NCI-H2227 (cell line): ENCODE measurements around the gene XYLT1.

Source experiments
- DNase-seq: peaks from one replicate; lab custom pipeline; 2025; ENCODE audit not compliant: unreplicated experiment; lab: John Stamatoyannopoulos, UW

XYLT1 gene

DNA sequence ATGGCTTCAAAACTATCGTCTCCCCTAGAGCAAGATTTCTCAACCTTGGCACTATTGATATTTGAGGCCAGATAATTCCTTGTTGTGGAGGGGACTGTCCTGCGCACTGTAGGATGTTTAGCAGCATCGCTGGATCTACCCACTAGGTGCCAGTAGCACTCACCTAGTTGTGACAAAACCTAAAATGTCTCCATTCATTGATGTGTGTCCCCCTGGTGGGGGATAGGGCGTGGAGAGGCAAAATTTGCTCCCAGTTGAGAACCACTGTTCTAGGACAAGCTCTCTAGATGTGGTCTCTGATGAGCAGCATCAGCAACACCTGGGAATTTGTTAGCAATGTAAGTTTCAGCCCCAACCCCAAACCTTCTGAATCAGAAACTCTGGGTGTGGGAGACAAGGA is 259.0 kb downstream of the XYLT1 start:
- DNase-seq = no peak

DNA sequence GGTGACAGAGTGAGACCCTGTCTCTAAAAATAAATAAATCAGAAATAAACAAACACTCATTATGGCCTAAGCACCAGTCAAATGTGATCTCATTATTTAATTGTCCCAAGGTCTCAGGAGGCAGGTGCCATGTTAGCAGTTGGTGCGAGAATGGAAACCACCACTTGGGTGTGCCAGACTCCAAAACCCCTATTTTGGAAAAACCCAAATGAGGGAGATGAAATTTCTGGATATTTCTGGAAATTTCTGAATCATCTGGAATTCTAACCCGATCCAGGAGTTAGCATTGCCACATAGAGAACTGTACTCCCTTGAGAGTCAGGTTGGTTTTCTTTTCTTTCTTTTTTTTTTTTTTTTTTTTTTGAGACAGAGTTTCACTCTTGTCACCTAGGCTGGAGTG is 264.0 kb downstream of the XYLT1 start:
- DNase-seq = no peak

DNA sequence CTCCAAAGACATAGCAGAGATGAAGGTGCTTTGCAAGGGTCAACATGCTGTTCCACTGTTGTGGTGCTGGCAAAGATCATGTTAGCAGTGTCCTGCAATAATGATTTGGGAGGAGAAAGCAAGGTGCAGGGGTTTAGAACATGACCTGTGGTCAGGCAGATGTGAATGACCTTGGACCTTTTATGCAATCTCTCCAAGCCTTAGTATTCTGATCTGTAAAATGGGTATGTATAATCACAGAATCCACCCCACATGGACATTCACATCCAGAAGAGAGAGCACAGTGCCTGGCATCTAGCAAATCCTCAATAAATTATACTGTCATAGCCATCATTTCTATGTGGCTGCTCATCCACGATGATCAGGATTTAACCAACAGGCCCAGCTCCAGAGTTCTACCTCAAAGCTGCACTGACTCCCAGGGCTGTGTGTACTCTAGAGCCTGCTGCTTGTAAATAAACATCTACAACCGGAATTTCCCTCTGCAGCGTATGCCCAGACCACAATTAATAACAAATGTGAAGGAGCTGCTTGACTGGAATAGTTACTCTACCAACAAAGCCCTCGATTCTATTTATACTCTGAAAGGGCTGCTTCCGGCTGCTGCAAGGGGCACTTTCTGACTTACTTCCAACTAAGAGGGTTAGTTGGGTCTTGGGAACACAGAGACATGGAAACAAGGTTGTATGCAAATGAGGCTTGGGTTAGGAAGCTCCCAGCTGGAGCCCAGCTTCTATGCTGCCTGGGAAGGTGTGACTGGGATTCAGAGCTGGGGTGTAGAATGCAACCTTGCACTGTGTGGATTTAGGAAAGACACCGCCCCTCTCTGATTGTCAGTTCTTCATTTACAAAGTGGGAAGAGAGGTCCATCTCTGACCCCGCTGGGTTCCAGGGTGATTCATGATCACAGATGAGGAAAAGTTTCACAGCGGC is 265.2 kb downstream of the XYLT1 start:
- peak; percentile 13 for DNase-seq

DNA sequence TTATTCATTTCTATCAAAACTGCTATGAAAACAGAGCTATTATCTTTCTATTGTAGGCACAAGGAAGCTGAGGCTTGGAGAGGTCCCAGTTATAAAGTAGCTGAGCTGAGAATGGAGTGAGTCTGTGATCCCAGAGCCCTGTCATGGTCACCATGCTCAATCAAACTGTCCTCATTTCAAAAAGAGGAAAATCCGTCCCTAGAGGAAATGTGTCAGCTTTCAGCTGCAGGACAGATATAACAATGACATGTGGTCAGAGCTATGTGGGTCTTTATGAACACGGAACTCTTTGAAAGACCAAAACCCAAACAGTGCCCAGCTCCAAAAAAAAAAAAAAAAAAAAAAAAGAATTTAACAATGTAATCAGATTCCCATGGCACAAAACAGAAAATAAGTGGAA is 266.1 kb downstream of the XYLT1 start:
- DNase-seq = no peak

DNA sequence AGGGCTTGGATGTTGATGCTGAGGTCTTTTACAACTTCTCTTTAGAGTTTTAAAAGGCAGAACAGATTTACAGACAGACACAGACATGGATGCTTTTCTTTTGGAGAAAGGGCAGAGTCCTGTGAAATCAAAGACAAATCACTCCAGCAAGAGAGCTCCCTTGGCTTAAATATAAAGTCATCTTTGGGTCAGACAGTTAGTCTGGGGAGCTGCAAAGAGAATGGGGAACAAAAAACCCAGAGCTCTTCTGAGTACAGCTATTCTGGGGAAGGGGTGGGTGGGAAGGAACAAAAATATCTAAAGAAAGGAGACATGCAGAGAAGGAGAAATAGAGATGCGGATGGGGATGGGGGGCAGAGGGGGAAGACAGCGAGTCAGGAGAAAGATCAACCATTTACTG is 266.6 kb downstream of the XYLT1 start:
- DNase-seq = no peak

DNA sequence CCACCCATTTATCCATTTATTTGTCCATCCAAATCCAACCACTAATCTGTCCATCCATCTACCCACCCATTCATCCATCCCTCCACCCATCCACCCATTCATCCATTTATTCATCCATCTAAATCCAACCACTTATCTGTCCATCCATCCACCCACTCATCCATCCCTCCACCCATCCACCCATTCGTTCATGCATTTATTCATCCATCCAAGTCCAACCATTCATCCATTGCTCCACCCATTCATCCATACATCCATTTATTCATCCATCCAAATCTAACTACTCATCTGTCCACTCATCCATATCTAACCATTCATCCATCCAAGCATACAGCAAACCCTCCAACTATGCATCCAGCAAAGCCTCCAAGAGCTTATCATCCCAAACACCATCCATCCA is 267.3 kb downstream of the XYLT1 start:
- no peak for DNase-seq

DNA sequence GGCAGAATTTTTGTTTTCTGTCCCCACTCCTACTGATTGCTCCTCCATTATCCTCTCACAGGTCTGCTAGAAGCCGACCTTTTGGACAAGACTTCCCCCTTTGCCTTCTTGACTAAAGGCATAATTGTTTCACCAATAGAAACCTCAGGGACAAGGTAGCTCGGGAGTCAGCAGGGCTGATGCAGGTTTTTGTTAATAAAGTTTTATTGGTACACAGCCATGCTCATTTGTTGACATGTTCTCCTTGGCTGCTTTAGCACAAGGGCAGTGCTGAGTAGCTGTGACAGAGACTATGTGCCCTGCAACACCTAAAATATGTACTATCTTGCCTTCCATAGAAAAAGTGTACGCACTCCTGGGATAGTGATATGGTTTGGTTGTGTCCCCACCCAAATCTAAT is 271.6 kb downstream of the XYLT1 start:
- DNase-seq = no peak

- DNase-seq = no peak
Observed at GRCh38 chr16:17196526-17196925, 274.2 kb downstream of the XYLT1 start.

- peak; percentile 51 for DNase-seq
Observed at GRCh38 chr16:17194190-17194780, 276.5 kb downstream of the XYLT1 start.

DNA sequence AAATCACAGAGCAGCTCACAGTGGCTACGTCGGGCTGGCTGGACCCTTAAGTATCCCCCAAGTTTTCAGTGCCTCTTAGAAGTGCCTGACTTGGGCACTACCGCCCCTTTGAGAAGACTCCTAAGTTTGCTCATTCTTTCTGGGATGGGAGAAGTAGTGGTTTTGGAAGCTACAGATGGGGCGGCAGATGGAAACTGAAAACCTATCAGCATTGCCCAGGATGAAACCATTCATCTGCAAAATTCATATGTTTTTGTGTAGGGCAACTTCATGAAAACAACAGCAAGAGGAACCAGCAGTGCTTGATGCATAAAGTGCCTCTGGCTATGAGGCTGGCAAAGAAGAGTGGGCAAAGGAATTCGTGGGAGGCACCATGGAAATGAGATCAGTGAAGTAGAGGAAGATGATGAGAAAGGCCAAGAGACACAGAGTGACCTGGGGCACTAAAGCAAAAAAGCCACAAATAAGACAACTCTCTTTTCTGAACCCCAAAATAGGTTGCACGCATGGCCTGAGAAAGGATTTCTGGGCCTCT is 277.1 kb downstream of the XYLT1 start:
- no peak for DNase-seq

- no peak for DNase-seq
Observed at GRCh38 chr16:17184026-17184425, 286.7 kb downstream of the XYLT1 start.

DNA sequence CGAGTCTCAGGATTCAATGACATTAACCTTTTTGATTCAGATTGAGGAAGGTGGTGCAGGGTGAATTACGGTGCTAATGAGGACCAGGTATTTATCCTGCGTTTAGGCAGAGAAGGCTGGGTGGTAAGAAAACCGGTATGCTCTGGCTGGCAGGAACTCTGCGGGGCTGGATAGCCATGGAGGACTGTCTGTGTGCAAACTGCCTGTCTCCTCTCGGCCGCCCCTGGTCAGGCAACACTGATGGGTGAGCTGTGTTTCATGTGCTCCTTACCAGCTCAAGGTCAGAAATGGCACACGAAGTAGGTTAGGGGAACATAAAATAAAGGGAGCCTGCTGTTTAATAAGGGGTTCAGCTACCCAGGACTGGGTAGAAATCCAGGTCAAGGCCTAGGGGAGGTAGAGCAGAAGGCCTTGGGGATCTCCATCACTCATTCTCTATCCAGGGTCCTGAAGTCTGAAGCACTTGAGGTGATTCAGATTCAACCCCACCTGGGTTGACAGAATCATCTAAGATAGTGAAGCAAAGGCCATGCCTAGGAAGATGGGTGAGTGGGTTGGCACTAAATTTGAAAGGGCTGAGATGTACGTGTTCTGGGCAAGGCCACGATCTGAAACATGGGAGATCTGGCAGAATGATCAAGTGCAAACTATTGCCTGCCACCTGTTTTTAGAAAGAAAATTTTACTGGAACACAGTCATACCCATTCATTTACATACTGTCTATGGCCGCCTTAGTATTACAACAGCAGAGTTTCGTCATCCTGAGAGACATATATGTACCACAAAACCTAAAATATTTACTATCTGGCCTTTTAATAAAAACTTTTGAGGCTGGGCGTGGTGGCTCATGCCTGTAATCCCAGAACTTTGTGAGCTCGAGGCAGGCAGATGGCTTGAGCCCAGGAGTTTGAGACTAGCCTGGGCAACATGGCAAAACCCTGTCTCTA is 292.5 kb downstream of the XYLT1 start:
- DNase-seq = no peak

DNA sequence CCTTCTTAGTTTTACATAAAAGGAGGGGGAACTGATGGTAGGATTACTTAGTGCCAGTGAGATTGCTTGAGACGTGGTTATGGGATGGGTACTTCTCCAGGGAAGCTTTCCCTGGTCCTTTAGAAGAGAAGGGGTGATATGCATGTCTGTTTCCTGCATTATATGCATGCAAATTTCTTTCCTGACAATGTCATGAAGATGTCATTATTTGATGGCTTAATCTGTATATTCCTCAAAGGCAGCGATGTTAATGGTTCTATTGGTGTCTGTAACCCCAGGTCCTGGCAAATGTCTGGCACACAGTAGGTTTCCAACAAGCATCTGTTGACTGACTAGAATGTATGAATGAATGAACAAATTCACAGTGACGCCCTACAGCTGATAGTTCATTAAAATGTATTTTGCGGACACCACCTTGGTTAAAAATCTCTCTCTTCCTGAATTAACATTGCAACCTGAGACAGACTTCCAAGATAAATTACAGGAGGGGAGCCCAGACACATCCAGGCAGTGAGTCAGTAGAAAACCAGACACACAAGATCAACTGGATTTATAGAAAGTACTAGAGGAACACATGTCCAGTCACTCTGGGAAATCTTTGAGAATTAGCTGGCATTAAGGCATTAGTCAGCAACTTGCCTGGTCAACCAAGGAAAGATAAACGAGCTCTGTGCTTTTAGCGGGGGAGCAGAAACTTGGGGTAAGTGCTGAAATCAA is 293.4 kb downstream of the XYLT1 start:
- no peak for DNase-seq

DNA sequence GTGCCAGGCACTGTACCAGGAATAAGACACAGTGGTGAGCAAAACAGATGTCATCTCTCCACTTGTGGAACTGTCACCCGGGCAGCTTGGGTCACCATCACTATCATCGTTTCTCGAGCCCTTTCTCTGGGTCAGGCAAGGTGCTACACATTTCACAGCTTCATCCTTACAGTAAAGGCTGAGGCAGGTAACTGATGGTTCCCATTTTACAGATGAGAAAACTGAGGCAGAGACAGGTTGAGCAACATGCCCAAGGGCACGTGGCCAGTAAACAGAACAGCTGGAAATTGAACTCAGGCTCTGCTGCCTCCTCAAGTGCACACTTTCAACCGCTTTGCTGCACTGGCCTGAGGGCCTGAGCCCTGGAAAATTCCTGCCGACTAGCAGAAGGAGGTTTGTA is 294.6 kb downstream of the XYLT1 start:
- DNase-seq = no peak

DNA sequence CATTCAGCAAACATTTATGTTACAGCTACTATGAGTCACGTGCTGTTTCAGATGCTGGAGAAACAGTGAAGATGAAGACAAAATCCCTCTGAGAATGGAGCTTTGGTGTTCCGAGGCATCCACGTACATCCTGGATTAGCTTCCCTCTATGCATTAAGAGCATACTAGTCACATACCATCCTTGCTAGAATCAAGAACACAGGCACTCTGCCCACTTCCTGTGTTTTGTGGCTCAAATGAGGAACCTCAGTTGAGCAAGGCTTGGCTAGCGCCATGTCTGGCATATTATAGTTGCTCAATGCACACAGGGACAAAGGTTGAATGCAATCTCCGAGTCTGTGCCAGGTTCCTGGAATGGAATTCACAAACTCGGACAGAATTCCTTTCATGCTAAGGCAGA is 297.5 kb downstream of the XYLT1 start:
- DNase-seq = no peak

- no peak for DNase-seq
Observed at GRCh38 chr16:17171250-17172143, 299.3 kb downstream of the XYLT1 start.

GRCh38 chr16:17170435-17170834 is 300.3 kb downstream of the XYLT1 start:
- no peak for DNase-seq

DNA sequence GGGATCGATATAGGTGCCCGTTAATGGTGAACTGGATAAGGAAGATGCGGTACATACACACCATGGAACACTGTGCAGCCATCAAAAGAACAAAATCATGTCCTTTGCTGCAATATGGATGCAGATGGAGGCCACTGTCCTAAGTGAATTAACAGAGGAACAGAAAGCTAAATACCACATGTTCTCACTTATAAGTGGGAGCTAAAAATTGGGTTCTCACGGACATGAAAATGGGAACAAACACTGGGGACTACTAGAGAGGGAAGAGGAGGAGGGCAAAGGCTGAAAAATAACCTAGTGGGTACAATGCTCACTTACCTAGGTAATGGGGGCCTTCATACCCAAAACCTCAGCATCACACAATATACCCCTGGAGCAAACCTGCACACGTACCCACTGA is 302.6 kb downstream of the XYLT1 start:
- DNase-seq = no peak

DNA sequence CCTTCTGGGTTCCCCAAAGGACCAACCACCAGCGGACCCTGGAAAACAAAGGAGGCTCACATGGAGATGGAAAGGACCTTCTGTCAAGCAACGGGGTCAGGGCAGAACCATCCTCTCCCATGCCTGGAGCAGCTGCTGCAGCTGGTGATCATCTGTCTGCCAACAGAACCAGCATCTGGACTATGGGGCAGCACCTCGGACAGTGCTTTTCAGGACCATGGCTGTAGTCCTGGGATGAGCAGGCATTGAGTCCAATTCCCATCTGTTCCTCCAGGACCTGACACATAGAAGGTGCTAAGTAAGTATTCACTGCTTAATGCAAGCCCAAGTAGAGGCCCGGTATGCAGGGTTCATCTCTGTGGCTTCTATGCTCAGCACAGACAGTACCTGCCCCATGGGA is 304.7 kb downstream of the XYLT1 start:
- DNase-seq = no peak

DNA sequence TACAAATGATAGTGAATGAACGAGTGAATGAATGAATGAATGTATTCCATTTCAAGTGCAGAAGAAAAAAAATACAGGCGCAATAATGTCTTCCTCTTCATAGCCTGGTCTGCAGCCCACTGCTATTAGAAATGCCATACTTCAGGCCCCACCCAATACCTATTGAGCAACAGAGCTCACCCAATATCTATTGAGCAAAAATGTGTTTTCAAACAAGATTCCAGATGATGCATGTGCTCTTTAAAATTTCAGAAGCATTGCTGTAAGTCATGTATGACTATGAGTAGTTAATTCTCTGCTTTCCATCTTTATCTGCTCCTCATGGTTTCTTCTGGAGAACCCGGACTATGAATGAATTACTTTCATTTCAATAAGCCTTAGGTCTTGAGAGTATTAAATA is 308.2 kb downstream of the XYLT1 start:
- no peak for DNase-seq
